HTR-8/SVneo (cell line): ENCODE results near the gene FNBP1L.
"Not testable (repeated sequence)": the region's sequence is repeated elsewhere in the genome, so short reads cannot be mapped to it uniquely, and the experiment has no call there.

Experiments
- DNase-seq: peaks from one replicate; pipeline ENCODE4 v3.0.0; 2011; ENCODE audit warnings: low spot score, mixed read lengths; ENCODE audit not compliant: insufficient read length
- FAIRE-seq: peaks from 2 replicates; lab custom pipeline; 2011; peaks lifted over from hg19 to GRCh38; lab: Jason Lieb, UNC

FNBP1L gene

DNA sequence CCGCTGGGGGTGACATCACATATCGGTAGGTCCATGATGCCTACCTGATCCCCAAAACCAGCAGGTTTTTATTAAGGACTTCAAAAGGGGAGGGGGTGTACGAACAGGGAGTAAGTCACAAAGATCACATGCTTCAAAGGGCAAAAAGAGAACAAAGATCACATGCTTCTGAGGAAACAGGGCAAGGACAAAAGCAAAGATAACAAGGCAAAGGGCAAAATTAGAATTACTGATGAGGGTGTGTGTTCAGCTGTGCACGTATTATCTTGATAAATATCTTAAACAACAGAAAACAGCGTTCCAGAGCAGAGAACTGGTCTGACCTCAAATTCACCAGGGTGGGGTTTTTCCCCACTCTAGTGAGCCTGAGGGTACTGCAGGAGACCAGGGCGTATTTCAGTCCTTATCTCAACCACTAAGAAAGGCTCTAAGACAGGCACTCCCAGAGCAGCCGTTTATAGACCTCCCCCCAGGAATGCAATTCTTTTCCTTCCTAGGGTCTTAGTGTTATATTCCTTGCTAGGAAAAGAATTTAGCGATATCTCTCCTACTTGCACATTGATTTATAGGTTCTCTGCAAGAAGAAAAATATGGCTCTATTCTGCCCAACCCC is 31.3 kb downstream of the FNBP1L start:
- FAIRE-seq, DNase-seq: not testable (repeated sequence)

GRCh38 chr1:93481899-93482298 is 34.0 kb downstream of the FNBP1L start:
- DNase-seq, FAIRE-seq: not testable (repeated sequence)

- FAIRE-seq, result no peak
- DNase-seq, result no peak
Observed at GRCh38 chr1:93483200-93483599, 35.3 kb downstream of the FNBP1L start.

- no peak for FAIRE-seq
- DNase-seq, result no peak
Observed at GRCh38 chr1:93483606-93484005, 35.7 kb downstream of the FNBP1L start.

- DNase-seq (no peak), FAIRE-seq (no peak)
Observed at GRCh38 chr1:93488207-93488606, 40.3 kb downstream of the FNBP1L start.

- DNase-seq, result no peak
Observed at GRCh38 chr1:93489756-93490155, 41.8 kb downstream of the FNBP1L start.

GRCh38 chr1:93490357-93490756 is 42.4 kb downstream of the FNBP1L start:
- DNase-seq, result no peak
- no peak for FAIRE-seq

More at GRCh38 chr1:93489756-93490155, 41.8 kb downstream of the FNBP1L start:
- FAIRE-seq, result no peak

- FAIRE-seq (no peak), DNase-seq (no peak)
Observed at GRCh38 chr1:93495911-93496310, 48.0 kb downstream of the FNBP1L start.

DNA sequence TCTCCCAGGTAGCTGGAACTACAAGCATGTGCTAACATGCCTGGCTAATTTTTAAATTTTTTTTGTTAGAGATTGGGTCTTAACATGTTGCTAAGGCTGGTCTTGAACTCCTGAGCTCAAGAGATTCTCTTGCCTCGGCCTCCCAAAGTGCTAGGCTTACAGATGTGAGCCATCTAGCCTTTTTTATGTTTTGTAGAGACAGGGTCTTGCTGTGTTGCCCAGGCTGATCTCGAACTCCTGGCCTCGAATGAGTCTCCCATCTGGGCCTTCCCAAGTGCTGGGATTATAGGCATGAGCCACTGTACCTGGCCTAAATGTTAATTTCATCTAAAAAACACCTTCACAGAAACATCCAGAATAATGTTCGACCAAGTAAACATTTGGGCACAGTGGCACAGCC is 48.6 kb downstream of the FNBP1L start:
- FAIRE-seq (no peak), DNase-seq (no peak)

GRCh38 chr1:93499075-93499474 is 51.2 kb downstream of the FNBP1L start:
- FAIRE-seq, result no peak
- DNase-seq, result no peak

DNA sequence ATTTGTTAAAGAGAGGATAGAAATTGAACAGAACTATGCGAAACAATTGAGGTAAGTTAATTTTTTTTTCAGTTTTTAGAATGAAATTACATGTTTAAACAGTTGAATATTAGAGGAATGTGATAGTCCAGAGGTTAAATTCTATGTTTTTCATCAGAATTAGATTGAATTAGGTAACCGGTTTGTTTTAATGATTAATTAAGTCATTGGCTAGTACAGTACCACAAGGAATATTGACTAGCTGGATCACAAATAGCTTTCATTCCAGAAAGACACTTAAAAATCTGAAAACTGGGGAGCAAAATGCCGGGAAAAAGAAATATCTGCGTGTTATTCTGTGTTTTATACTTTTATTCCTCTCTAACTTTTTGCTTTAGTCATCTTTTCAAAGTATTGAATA is 51.6 kb downstream of the FNBP1L start:
- no peak for DNase-seq
- no peak for FAIRE-seq

DNA sequence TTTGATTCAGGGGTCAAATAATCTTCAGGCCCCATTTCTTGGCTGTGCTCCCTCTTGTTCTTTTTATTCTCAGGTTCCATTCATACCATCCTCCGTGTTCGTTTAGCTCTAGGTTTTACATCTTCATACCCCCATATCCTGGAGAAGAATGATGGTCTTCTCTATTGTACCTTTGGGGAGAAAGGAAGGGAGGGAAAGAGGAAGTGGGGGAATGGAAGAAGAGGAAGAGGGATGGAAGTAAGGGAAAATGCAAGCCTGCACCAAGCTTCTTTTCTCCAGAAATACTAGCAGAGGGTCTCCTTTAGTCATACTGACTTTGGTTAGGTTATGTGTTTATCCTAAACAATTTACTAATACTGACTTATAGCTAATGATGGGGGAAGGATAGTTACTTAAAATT is 52.4 kb downstream of the FNBP1L start:
- no peak for FAIRE-seq
- DNase-seq, result no peak

DNA sequence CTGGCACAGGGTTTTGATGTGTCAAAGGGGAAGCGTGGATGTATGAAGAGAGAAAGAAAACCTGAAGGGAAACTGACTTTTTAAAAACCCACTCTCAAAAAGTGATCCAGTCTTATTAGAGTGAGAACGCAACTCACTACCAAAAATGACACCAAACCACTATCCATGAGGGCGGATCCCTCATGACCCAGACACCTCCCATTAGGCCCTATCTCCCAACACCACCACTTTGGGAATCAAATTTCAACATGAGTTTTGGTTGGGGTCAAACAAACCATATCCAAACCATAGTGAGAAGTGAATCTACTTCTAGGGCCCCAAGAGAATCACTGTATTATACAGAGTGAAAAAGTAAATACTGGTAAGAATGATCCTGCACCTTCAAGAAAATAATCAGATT is 53.5 kb downstream of the FNBP1L start:
- FAIRE-seq, result no peak
- no peak for DNase-seq

- FAIRE-seq (no peak), DNase-seq (no peak)
Observed at GRCh38 chr1:93501829-93502369, 54.0 kb downstream of the FNBP1L start.

DNA sequence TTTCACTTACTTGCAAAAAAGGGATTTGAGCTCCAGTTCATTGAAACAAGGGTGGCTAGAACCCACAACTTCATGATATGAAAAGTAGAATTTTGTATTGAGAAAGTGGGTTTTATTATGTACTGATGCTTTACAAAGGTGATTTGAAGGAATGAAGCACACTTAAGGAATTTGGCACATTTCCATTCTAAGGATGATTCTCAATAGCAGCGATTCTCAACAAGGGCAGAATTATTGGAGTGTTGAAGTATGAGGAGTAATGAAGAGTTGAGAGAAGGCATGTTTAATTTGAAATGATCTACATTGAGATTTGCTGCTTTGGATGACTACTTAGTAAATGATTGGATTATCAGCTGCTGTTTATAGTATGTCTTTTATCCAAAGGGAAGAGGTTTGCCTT is 54.7 kb downstream of the FNBP1L start:
- FAIRE-seq, result no peak
- DNase-seq, result no peak

GRCh38 chr1:93503163-93503562 is 55.2 kb downstream of the FNBP1L start:
- DNase-seq, result no peak
- FAIRE-seq, result no peak

- DNase-seq, result no peak
- FAIRE-seq, result no peak
Observed at GRCh38 chr1:93503816-93504215, 55.9 kb downstream of the FNBP1L start.

GRCh38 chr1:93504247-93505033 is 56.5 kb downstream of the FNBP1L start:
- FAIRE-seq, result no peak
- DNase-seq, result no peak

GRCh38 chr1:93506126-93506525 is 58.2 kb downstream of the FNBP1L start:
- DNase-seq (no peak), FAIRE-seq (no peak)

- DNase-seq (no peak), FAIRE-seq (no peak)
Observed at GRCh38 chr1:93516164-93516563, 68.2 kb downstream of the FNBP1L start.

DNA sequence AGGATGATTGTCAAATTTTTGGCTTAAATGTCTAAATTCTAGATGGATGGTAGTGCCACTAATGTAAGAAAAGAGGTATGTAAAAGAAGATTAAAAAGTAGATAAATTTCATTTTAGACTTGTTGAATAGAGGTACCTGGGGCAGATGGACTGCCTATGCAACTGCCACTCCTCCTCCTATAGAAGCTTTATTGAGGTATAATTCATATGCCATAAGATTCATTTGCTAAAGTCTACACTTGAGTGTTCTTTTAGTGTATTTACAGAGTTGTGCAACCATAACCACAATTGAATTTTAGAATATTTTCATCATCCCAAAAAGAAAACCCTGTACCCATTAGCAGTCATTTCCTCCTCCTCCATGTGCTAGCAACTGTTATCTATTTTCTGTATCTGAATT is 70.6 kb downstream of the FNBP1L start:
- FAIRE-seq, result no peak
- no peak for DNase-seq
